Calu3 (cell line): ENCODE measurements around the gene TM4SF4. TPM values are rescaled to one million over a fixed set of nuclear protein-coding genes. Genes with fewer than 3 reads are reported as not detected.

Source experiments
- BruUV-seq: library from RNA; stranded (reverse); fragments of 400-500 nt; replicated peaks from 2 replicates; lab custom pipeline; 2021; lab: Mats Ljungman, UMichigan
- CTCF ChIA-PET: fragments of 300-600 bp; sonication (Branson Sonifier 250); formaldehyde crosslinking; loops from one replicate; lab custom pipeline; 2022; ENCODE audit warnings: antibody characterized with exemption; lab: Charles Lee
- DNase-seq: peaks from one replicate; pipeline ENCODE4 v3.0.0; 2022
- H3K27ac Mint-ChIP-seq: one replicate; pipeline ENCODE4 v1.8.0; 2022; ENCODE audit warnings: mixed read lengths; ENCODE audit not compliant: unreplicated experiment
- H3K27me3 Mint-ChIP-seq: one replicate; pipeline ENCODE4 v1.8.0; 2022; ENCODE audit warnings: mixed read lengths; ENCODE audit not compliant: unreplicated experiment
- H3K36me3 Mint-ChIP-seq: one replicate; pipeline ENCODE4 v1.8.0; 2022; ENCODE audit warnings: mild to moderate bottlenecking, moderate library complexity, mixed read lengths; ENCODE audit not compliant: insufficient read depth, unreplicated experiment
- H3K4me1 Mint-ChIP-seq: one replicate; pipeline ENCODE4 v1.8.0; 2022; ENCODE audit warnings: mild to moderate bottlenecking, low read depth, mixed read lengths; ENCODE audit not compliant: unreplicated experiment
- H3K4me3 Mint-ChIP-seq: one replicate; pipeline ENCODE4 v1.8.0; 2022; ENCODE audit warnings: mild to moderate bottlenecking, low read depth, moderate library complexity, mixed read lengths; ENCODE audit not compliant: unreplicated experiment
- H3K9me3 Mint-ChIP-seq: one replicate; pipeline ENCODE4 v1.8.0; 2022; ENCODE audit warnings: low read depth, mixed read lengths; ENCODE audit not compliant: unreplicated experiment
- CTCF ChIP-seq: fragments of 200-600 bp; IDR thresholded peaks from one replicate; pipeline ENCODE4 v1.8.0; 2022; ENCODE audit warnings: antibody characterized with exemption; ENCODE audit not compliant: unreplicated experiment
- intact Hi-C: fragments of 100-400 bp; cut with micrococcal nuclease; formaldehyde crosslinking; loops from one replicate; pipeline ENCODE4 v1.10.0; 2022; ENCODE audit not compliant: unreplicated experiment
- total RNA-seq: library from RNA; stranded (reverse); gene quantifications from 2 replicates; pipeline ENCODE4 v1.2.3, GENCODE V29; 2022

Gene TM4SF4
- total RNA-seq, 1 experiment from 2014 or later = 257 TPM

- CTCF ChIA-PET = interaction anchor here (0.7 kb wide), 4 partner anchors 40 to 1058 kb away, joined by 3 to 6 read pairs (median 4); no protein-coding TSS in a partner anchor
- peaks cover 13% of the 10 kb centered on the region for H3K4me1 Mint-ChIP-seq
- no TSS peak for BruUV-seq
- no peak for DNase-seq
- intact Hi-C loops = no loop called here
- no peak for TF ChIP-seq CTCF
- H3K27me3 Mint-ChIP-seq = no peaks in the 10 kb centered on the region
- no peak overlapping the region for H3K4me3 Mint-ChIP-seq
- H3K9me3 Mint-ChIP-seq = no peaks in the 10 kb centered on the region
- H3K36me3 Mint-ChIP-seq = no peaks in the 10 kb centered on the region
- H3K27ac Mint-ChIP-seq = no peak overlapping the region
These were observed 44.3 kb upstream of the TM4SF4 start for GRCh38 chr3:149430216-149430615.

- H3K4me1 Mint-ChIP-seq = peaks cover 13% of the 10 kb centered on the region
- no peaks in the 10 kb centered on the region for H3K9me3 Mint-ChIP-seq
- H3K4me3 Mint-ChIP-seq = no peak overlapping the region
- H3K27ac Mint-ChIP-seq = no peak overlapping the region
- no peaks in the 10 kb centered on the region for H3K27me3 Mint-ChIP-seq
- BruUV-seq = no TSS peak
- CTCF ChIA-PET = interaction anchor here (0.9 kb wide), 1 partner anchor 16 kb away, joined by 4 read pairs; no protein-coding TSS in a partner anchor
- DNase-seq = no peak
- TF ChIP-seq CTCF = no peak
- intact Hi-C loops = no loop called here
- no peaks in the 10 kb centered on the region for H3K36me3 Mint-ChIP-seq
These were observed 42.3 kb upstream of the TM4SF4 start for GRCh38 chr3:149432149-149432548.

GRCh38 chr3:149435996-149436885 lies 38.3 kb upstream of the TM4SF4 start:
- no peaks in the 10 kb centered on the region for H3K9me3 Mint-ChIP-seq
- DNase-seq = no peak
- peaks cover 21% of the 10 kb centered on the region for H3K4me1 Mint-ChIP-seq
- no TSS peak for BruUV-seq
- no peak for TF ChIP-seq CTCF
- no peak overlapping the region for H3K4me3 Mint-ChIP-seq
- no peaks in the 10 kb centered on the region for H3K27me3 Mint-ChIP-seq
- H3K36me3 Mint-ChIP-seq = no peaks in the 10 kb centered on the region
- CTCF ChIA-PET = interaction anchor here (0.6 to 1.4 kb wide), 2 partner anchors 12 to 40 kb away, joined by 4 to 7 read pairs; no protein-coding TSS in a partner anchor
- H3K27ac Mint-ChIP-seq = no peak overlapping the region
- intact Hi-C loops = no loop called here

GRCh38 chr3:149437286-149437685 lies 37.2 kb upstream of the TM4SF4 start:
- H3K4me3 Mint-ChIP-seq = no peak overlapping the region
- no peak for TF ChIP-seq CTCF
- no TSS peak for BruUV-seq
- intact Hi-C loops = no loop called here
- CTCF ChIA-PET = no interaction called here
- no peaks in the 10 kb centered on the region for H3K36me3 Mint-ChIP-seq
- DNase-seq = no peak
- no peaks in the 10 kb centered on the region for H3K27me3 Mint-ChIP-seq
- H3K27ac Mint-ChIP-seq = no peak overlapping the region
- peaks cover 20% of the 10 kb centered on the region for H3K4me1 Mint-ChIP-seq
- no peaks in the 10 kb centered on the region for H3K9me3 Mint-ChIP-seq
